GM19467 (cell line): ENCODE results near the gene ALG5.

ENCODE experiments used
- ATAC-seq: cut with Tn5 transposase; IDR thresholded peaks from one replicate; pipeline ENCODE4 v1.9.1; 2021; ENCODE audit warnings: mild to moderate bottlenecking, moderate library complexity; ENCODE audit not compliant: unreplicated experiment

The ALG5 gene

DNA sequence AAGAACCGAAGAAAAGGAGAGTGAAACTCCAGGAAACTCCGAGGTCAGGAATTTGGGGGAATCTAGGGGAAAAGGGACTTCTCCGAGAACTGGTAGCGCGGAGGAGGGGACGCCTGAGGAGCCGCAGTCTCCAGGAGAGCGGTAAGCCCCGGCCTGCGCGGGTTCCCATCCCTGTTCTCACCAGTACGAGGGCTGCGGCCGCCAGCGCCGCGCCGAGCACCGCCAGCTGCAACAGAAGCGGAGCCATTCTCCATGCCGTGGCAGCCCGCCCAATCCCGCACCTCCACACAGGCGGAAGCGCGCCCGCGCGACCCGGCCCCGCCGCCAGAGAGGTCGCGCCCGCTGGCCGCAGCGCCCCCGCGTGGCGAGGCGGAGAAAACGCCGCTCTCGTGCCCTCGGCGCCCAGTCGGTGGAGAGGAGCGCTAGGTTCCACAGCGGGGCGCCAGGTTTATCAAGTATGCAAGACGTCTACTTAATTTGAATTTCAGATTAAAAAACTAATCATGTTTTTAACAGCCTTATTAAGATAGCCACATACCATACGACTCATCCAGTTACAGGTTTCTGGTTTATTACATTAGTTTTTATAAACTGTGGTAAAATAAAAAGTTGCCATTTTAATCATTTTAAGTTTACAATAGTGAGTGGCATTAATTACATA lies at the start of gene ALG5:
Gene ALG5, minus strand, starts transcription at position 287 of the 661 bp plus-strand sequence. Its CDS starts 40 bp downstream, at position 247.
- peak; percentile 74 for ATAC-seq

- ATAC-seq = no peak
Observed at GRCh38 chr13:37047846-37048245, 48.7 kb upstream of the ALG5 start.

DNA sequence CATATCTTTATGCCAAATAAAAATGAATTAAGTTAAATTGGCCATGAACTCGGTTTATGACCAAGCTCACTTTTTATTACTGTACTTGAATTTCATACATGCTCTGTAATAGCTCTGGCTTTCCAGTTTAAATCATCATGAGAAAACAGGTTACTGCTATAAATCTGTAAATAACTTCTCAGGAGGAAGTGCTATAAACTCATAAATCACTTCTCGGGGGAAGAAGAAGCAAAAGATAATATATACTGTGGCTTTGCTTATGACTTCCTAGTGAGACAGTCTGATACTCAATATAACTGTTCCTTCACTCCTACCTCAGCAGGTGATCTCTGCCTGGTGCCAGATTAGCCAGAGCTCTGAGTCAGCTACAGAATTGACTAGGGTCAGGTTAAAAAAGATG lies 47.9 kb upstream of the ALG5 start:
- ATAC-seq = no peak

DNA sequence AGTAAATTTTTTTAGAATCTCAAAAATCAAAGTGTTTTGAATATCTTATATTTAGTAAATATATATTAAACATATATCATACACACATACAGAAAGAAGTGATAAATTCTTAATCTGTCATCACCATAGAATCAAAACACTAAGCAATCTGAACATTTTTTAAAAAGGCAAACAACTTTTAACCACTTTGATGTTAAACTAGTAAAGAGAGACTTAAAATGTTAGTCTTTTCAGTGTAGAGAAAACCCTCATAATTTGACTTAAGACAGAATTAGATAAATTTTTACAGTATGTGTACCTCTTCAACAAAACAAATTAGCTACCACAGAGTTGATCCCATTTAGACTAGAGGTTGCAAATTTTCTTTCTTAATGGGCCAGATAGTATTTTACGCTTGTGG lies 46.9 kb upstream of the ALG5 start:
- no peak for ATAC-seq

DNA sequence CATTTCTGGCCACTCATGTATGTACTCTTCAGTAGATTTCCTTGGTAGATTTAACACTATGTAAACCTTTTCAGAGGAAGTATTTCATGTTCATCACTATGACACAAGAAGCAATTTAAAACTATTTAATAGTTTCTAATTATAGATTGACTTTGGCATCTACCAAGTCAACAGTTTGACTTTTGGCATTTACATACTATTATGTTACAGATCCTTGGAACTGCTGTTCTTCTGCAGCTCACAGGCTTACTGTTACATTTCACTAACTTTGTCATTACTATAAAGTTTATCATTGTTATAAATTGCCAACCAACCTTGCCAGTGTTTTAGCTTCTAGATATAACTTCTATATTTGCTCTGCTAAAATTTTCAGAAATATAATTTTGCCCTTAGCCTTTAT lies 41.6 kb upstream of the ALG5 start:
- ATAC-seq = no peak

- no peak for ATAC-seq
Observed at GRCh38 chr13:37039896-37040295, 40.8 kb upstream of the ALG5 start.

- no peak for ATAC-seq
Observed at GRCh38 chr13:37037241-37037640, 38.1 kb upstream of the ALG5 start.

GRCh38 chr13:37029617-37030016 lies 30.5 kb upstream of the ALG5 start:
- no peak for ATAC-seq

- no peak for ATAC-seq
Observed at GRCh38 chr13:37027639-37028038, 28.5 kb upstream of the ALG5 start.

GRCh38 chr13:37026771-37027170 lies 27.6 kb upstream of the ALG5 start:
- no peak for ATAC-seq

DNA sequence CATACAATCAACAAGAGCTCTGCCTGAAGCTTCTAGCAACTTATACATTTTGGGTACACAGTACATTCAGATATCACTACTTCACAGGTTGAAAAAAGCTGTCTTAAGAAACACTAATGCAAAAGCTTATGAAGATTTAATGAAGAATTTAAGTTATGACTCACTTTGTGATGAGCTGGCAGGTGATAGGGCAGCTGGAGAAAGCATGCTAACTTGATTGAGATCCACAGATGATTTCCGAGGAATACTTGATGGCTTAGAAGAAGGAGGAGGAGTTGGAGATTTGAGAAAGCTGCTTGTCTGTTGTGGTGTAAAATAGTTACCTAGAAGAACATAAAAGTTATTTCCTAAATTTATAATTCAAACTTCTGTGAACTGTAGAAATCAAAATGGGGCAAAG lies 24.7 kb upstream of the ALG5 start:
- no peak for ATAC-seq

DNA sequence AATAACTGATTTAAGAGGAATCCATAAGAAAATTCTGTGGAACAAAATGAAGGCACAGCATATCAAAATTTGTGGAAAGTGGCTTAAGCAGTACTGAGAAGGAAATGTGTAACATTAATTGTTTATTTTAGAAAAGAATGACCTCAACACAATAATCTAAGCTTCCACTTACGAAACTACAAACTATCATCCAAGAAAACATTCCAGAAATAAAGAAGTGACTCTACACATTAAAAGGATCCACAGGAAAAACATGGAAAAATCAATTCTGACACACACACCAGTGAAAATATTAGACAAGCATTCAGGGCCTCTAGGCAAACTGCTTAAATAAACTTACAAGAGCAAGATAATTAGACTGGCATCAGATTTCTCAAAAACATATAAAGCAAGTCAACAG lies 15.5 kb upstream of the ALG5 start:
- ATAC-seq = no peak

DNA sequence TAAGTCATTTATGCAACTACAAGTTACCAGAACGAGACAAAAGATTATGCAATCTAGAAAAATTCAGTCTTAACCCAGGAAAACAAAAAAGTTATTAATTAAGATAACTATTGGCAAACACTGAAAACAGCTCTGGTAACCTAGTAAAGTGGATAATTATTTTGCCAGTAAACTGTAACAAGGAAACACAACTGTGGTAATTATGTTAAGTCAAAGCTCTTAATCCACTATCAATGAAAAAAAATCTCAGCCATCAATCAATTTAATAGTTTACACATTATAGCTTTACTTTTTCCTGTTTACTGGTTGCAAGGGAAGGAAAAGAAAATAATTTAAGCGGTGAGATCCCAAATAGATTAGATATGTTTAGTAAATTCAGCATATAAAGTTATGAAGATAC lies 12.6 kb upstream of the ALG5 start:
- ATAC-seq = no peak

DNA sequence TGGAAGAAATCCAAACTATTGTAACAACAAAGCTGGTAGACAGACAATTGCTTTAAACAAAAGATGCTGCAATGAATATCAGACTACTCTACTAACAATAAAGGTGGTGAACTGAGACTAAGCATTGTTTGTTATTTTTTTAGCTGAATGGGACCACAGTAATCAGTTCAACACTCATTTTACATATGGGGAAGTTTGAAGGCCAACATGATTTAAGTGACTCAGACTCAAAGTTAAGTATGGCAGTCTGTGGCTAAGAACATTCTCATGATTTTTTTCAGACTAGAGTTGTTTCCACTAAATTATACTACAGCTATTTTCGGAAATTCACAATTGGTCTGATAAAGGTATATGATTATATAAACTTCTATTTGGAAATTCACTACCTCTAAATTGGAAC lies 11.9 kb upstream of the ALG5 start:
- no peak for ATAC-seq

GRCh38 chr13:37010424-37010823 lies 11.3 kb upstream of the ALG5 start:
- ATAC-seq = no peak

GRCh38 chr13:37009692-37010091 lies 10.6 kb upstream of the ALG5 start:
- no peak for ATAC-seq

DNA sequence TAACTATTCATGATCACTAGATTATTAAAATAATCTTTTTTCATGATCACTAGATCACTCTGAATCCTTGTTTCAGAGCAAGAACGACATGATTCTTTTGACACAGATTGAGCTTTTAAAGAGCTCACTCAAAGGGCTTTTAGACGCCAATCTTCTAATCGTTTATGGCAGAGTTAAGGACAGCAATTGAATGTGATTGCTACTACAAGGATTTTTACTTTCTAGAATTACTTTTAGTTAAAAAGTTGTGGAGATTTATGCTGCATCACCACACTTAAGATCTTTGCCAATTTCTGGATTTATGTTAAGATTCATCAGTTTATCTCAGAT lies 2.7 kb upstream of the ALG5 start:
- no peak for ATAC-seq

- ATAC-seq = no peak
Observed at GRCh38 chr13:36998624-36999041, 507 bp downstream of the ALG5 start.

DNA sequence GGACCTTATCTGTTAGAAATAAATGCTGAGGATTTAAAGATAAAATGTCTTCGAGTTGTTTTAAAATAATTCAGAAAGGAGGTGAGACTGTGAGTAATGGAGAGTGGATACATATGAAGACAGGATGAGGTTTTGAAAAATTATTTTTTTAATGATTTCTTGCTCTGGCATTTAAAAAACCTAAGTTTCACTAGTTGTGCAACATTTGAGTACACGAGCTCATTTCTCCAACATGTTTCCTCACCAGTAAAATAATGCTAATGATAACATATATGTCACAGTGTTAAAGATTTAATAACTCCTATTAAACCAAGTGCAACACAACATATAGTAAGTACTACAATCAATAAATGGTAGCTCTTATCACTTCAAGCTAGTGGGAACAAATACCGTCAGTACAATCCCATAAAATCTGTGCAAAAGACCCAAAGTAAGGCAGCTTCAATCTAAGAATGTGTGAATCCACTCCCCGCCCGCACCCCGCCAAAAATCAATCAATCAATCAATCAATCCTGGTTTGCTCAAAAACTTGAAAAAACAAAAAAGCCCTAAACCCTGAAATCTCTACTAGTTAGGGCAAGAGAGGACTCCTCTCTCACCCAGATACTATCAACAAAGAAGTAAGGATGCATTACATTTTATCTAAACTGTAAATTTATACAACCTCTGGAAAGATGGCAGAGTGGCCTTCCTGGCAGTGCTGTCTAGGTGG lies 1.3 kb downstream of the ALG5 start:
- no peak for ATAC-seq

GRCh38 chr13:36992362-36992761 lies 6.8 kb downstream of the ALG5 start:
- ATAC-seq = no peak

GRCh38 chr13:36986462-36987240 lies 12.5 kb downstream of the ALG5 start:
- ATAC-seq = no peak

- no peak for ATAC-seq
Observed at GRCh38 chr13:36981156-36981743, 17.9 kb downstream of the ALG5 start.
